ENCODE measurements around the gene PTGDR2.

The PTGDR2 gene

DNA sequence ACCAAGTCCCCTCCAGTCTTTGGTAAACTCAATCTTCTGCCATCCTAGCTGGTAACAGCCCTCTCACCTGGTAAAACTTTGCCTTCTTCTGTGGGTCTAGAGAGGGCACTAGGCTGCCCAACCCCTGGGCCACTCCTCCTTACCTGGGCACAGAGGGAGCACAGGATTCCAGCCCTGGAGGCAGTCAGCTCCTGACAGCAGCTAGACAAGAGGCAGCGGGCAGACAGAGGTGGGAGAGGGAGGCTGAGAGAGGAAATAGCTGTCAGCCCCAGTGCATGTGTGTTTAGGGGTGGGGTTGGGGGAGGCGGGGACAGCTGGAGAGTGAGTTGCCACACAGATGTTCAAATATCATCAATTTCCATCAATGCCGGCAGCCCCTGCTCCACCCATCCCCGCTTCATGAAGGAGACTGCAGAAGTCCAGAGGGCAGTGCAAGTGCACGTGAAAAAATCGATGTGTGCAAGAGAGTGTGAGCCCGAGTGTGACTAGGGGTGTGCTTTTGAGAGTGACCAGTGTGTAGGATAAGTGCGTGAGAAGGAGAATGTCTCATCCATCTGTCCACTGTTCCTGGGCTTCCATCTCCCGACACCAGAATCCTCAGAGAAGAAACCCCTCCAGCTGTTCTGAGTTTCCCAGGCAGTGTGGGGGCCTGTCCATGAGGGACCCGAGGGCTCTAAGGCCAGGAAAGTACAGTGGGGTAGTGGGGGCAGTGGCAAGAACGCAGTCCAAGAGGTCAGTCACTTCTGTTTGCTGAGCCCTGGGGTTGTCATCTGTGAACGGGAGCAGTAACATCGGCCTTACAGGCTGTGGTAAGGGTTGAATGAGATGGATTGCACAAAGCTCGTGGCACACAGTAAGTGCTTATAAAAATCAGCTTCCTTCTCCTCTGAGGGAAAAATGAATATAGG, at the start of gene PTGDR2:
TSS of gene PTGDR2 (minus strand) at position 225 of the 908 bp plus-strand sequence. CDS start 2,228 bp downstream, outside the sequence.
- DNase-seq: no peak

DNA sequence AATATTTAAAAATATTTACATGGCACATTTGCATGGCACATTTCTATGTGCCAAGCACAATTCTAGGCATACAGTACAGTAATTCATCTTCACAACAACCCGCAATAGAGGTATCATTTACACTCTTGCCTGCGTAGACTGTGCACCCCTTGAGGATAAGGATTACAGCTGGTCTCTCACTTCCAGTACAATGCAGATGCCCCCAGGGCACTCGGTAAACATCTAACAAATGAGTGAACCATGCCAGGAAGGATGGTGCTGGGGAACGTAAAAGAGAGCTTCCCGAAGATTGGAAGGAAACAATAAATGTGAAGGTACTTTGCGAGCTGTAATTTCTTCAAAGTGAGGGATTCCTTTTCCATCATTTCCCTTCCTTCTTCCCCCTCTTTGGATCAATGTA, 49.3 kb upstream of the PTGDR2 start:
- DNase-seq: no peak

DNA sequence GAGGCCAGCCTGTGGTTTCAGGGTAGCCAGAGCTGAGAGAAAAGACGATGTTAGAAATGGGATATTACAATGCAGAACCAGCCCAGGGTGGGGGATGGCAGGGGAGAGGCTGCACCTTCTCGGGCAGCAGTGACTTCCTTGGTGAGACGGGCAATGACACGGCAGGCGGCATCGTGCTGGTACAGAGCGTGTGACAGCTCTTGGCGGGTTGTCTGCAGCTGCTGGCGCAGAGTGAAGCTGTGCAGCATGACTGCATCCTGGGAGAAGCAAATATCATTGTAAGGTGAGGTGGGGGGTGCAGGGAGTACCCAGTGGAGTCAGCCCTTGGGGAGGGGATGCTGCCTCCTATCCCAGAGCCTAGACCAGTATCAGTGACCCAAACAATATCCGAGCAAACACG, 46.9 kb upstream of the PTGDR2 start:
- no peak for DNase-seq

DNA sequence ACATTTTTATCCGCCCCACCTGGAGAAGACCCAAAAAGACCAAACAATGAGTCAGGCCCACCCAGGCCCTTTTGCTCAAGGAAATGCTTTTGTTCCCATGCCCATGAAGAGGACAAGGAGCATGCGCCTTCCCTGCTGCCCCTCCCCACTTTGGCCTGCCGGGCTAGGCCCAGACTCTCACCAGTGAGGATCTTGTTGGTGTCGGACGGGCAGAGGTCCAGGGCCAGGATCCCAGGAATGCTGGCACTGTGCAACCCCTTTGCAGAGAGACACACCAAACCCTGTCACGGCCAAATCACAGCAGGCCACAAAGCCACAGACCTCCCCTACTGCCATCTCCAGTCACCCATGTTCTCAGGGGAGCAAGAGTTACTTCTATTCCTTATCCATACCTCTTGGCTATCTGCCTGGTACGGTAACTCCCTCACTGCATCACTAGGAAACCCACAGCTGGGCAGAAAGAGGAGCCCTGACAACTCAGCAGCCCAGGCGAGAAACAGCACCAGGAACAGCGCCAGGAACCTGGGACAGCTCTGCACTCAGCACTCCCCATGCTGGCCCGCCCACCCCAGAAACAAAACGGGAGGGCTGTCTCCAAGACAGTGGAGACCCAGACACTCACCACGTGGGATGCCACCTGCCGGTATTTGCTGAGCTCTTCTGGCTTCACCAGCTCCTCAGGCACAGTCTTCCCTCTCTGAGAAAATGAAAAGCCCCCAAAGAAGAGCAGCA, 45.1 kb upstream of the PTGDR2 start:
- DNase-seq: no peak

DNA sequence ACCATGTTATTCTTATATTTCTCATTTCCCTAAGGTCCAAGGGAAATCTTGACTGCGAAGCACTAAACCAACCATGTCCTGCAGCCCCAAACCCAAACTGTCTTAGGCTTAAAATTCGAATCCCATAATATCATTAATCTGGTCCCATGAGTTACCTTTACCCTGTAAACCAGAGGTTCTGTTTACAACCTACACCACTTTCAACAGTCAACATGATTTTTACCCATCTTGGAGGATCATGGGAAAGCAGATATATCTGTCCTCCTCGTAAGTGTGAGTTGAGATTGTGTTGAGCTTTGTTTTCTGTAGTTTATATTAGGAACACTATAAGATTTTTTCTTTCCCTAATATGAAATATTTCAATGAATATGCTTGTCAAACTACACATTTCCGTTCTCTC, 44.2 kb upstream of the PTGDR2 start:
- DNase-seq: no peak

DNA sequence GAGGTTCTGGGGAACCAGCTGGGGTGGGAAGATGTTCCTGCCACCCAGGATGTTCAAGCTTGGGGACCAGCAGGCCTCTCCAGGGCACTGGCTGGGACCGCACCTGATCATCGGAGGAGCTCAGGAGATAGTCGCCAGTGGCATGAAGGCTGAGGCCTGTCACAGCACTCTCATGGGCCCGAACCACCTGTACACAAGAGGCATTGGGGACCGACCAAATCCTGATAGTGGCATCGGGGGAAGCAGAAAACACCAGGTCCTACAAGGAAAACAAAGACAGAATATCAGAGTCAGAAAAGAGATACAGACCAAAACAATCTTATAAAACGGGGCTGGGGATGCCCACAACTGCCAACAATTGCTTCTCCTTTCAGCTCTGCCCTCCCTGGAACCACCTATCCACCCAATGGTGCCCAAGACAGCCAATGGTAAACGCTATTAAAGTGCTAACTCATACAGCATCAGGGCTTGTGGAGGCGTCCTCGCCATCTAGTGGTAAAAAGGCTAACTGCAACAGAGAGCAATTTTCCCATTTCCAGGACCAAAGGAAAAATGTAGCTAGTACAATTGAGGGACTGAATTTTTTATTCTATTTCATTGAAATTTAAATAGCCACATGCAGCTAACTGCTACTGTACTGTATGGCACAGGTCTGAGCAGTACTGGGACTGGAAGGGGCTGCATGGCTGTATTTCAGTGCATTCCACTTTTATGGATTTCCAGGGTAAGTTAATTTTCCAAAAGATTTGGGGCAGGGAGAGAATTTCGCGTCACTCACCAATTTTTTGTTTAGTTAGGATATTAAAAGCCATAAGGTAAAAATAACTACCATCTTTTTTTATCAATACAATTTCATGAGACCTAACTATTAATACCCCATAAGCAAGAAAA, 43.5 kb upstream of the PTGDR2 start:
- no peak for DNase-seq

DNA sequence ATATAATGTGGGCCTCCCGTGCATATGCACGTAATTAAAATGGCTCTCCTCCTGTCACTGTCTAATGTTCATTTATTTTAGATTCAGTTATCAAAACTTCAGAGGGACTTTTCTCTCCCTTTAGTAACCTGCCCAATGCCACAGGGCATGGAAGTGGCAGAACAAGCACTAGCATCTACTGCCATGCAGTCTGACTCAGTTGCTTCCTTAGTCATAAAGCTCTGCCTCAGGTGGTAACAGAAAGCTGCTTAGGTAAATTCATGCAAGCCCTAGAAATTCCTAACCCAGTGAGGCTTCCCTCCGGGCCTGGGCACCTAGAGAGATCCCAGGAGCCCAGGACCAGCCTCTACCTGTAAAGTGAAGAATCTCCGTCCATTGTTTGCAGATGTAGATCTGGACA, 41.7 kb upstream of the PTGDR2 start:
- no peak for DNase-seq

DNA sequence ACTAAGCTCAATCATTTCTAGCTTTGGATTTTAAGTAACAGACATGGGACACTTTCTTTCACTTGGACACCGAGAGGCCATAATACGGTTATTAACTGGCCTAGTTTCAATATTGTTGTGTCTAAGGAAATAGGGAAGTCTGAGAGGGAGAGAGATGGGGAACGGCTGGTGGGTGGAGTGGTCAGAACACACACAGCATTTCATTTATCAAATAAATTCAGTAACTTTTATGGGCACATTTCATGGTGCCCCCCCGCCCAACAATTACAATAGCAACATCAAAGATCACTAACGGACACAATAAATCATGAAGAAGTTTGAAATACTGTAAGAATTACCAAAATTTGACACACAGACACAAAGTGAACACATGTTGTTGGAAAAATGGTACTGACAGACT, 39.9 kb upstream of the PTGDR2 start:
- no peak for DNase-seq

DNA sequence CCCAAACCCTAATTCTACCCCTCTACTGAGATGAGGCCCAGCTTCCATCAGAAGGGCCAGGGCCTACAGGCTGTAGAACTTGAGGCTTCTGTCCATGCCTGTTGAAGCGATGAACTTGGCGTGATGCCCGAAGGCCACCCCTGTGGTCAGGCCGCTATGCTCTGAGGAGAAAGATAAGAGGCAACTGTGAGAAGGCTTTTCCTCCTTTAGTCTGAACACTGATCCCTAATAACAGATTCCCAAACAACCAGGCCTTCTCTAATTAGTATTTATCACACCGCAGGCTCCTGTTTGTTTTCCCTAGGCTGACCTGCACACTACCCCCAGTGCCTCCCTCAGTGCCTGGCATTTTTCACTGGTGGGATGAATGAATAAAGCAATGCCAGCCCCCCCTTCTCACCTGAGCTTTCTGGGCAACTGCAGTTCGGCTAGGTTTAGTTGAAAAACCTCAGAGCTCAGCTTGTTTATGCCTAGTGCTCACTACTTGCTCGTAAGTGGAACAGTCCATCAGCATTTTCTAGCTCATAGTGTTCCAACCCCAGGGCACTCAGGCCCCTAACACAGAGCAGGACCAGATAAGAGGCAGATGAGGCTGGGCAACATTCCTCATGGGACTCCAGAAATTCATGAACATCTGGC, 35.5 kb upstream of the PTGDR2 start:
- DNase-seq: no peak

DNA sequence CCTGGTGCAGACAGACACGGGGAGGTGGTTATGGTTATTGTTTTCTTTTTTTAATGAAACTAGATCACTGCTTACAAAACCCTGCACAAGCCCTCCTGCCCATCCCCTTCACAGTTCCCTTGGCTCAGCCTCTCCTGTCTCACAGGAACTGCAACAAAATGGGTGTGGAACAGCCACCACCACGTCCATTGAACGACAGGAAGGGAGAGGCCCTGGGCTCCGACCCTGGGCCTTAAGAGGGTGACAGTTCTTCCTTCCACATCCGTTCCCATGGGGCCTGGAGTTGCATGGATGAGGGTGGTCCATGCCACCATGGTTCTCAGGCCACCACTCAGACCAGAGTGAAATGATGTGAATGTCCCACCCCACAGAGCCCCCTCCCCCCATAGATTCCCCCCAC, 34.9 kb upstream of the PTGDR2 start:
- DNase-seq: no peak

DNA sequence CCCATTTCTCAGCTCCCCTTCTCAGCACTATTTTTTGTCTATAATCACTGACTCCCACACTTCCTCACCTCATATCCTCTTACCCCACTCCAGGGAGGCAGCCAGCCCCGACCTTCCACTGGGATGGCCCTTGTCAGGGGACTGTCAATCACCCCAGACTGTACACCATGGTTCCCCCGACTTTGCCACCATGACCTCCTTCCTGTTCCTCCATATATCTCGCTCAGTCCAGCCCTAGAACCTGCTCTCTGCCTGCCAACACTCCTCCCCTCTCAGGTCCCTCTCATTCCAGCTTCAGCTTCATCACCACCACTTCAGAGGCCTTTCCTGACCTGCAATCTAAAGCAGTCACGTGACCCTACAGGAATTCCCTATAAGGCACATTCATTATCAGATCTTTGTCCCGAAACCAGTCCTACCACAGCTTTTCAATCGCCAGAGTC, 34.1 kb upstream of the PTGDR2 start:
- no peak for DNase-seq

DNA sequence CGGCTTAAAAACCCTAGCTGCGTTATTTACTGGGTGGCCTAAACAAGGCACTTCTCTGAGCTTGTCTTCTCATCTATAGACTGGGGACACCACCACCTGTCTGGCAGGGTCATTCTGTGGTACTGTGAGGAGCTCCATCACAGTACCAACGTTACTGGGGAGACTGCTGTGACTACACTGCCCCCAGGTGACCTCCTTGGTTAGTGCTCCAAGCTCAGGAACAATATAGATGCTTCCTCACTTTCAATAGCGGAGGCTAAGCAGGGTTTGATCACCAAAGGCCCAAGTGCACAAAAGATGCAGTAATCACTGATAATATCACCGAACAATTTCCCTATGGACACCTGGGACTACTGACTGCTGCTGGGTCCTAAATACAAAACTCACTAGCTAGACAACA, 31.8 kb upstream of the PTGDR2 start:
- DNase-seq: no peak

DNA sequence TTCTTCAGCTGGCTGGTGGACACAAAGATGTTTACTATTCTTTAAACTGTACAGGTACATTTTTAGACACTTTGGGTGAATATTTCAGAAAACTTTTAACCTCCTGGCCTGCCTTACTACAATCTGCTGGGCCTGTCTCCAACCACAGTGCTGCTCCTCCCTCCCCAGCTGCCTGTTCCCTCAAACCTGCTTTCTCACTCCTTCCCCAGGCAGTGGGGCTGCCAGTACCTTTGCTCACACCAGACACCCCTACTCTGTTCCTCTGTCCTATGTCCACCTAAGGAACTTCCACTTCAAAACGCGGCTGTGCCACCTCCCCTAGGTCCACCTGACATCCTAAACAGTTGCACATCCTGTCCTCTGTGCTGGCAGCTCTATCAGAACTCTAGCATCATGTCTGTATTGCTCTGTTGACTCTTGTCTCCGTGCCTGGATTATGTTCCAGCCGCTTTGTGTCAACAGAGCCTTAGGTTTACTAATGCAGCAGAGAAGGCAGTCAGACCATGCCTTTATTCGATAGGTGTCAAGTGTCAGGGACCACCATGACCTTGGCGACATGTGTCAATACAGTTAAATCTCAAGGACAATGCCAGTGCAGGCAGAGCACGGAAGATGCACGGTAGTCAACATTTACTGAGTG, 25.0 kb upstream of the PTGDR2 start:
- no peak for DNase-seq

DNA sequence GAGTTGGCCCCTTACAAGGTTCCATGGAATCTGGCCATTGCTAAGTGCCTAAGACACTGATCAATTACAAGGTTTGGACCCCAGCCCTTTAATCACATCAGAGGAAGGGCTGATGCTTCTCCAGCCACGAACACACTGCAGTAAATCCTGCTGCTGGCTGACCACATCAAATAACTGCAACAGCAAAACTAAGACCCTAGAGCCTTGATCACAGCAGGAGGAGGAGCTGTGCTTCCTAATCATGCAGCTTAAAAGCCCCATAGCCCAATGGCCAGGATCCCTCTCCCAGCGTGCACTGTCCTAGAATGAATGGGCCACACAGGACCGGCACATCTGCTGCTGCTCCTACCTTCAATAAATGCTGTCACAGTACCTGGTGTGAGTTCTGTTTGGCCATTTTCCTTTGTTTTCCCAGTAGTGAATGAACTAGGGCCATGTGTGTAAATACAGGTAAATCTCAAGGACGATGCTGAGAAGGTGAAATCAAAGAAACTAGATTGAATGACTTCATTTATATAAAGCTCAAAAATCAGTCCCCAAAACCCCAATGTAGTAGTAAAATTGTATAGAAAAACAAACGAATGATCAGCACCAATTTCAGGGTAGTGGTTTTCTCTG, 24.3 kb upstream of the PTGDR2 start:
- DNase-seq: no peak

DNA sequence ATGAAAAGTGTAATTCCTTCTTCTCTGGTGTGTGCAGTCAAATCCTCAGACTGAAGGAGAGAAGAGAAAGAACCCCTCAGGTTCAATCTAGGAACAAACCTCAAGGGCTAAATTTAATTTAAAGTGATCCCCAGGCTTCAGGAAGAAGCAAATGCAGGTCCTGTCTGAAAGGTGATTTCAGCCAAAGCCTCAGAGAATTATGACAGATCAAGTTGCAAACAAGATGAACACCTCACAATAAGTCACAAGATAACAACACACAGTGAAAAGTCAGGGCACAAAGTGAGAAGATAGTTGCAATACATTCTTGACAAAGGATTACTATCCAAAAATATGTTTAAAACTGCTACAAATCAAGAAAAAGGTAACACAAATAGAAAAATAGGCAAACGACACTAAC, 23.4 kb upstream of the PTGDR2 start:
- no peak for DNase-seq

DNA sequence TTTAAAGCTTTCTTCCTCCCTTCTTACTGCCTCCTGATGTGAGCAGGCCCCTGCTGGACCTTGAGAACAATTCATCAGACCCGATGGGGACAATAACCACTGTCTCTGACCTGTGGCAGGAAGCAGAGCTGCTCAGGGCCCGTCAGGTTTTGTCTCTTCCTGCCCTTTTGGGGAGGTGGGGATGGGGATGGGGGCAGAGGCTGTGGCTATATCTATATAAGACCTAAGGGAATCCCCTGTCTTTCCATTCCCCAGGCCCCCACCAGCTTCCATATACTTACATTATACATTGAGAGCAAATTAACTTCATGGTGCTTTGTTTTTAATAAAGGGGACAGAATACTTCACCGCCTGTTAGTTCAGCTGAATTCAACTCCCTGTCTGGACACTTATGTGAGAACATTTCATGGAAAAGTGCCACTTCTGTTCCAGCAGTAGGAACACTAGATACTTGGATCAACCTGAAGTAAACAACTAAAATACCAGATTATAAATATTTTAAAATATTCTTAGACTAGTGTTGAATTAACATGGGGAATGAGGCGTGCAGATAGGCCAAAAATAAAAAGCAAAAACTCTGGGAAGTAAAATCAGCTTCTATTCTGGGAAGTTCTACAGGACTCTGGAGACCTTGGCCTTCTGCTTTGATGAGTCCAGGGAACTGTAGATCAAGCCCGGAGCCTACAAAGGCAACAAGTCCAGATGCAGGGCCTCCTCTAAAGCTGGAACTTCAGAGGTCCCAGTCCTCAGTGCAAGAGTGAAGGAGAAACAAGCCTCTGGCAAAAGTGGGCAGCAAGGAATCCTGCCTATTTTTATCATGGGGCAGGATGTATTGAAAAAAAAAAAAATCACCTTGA, 22.7 kb upstream of the PTGDR2 start:
- DNase-seq: no peak

DNA sequence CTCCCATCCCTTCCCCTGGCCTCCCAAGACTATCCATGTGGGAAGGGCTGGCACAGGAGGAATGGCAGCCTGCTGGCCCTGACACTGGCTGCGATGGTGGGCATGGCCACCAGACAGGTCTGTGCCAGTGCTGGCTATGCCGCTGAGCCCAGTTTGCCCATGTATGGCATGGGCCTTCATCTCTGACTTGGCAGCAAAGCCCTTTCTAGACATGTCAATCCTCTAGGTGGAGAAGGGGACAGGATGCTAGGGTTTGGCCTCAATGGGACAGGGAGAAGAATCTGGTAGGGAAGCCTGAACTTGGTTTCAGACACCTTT, 20.4 kb upstream of the PTGDR2 start:
- DNase-seq: no peak

DNA sequence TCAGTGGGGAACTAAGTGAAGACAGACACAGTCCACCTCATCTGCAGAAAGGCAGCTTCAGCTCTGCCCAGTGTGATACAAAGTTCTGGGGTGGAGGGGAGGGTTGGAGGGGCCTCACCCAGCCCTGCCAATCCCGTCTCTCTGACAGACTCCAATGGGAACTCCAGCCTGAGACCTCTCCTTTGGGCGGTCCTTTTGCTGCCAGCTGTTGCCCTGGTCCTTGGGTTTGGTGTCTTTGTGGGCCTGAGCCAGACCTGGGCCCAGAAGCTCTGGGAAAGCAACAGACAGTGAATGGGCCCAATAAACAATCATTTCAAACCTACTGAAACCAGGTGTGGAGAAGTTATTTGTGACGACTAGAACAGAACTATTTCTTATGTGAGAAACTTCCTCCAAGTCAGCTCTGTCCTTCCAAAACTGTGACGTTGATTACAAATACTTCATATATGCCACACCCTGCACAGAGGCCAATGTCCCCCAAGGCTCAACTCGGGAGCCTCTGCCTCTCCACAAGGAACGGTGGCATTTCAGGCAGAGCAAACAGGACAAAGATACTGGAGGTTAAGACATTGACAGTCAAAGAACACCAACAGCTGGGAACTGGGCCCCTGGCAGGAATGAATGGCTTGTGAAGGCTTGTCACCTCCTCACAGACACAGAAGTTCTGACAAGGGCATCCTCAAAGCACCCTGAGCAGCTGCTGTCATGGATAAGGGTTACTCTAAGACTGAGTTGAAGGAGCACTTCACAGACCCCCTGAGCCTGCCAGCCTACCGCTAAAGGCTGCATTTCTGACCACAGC, 19.8 kb upstream of the PTGDR2 start:
- no peak for DNase-seq

DNA sequence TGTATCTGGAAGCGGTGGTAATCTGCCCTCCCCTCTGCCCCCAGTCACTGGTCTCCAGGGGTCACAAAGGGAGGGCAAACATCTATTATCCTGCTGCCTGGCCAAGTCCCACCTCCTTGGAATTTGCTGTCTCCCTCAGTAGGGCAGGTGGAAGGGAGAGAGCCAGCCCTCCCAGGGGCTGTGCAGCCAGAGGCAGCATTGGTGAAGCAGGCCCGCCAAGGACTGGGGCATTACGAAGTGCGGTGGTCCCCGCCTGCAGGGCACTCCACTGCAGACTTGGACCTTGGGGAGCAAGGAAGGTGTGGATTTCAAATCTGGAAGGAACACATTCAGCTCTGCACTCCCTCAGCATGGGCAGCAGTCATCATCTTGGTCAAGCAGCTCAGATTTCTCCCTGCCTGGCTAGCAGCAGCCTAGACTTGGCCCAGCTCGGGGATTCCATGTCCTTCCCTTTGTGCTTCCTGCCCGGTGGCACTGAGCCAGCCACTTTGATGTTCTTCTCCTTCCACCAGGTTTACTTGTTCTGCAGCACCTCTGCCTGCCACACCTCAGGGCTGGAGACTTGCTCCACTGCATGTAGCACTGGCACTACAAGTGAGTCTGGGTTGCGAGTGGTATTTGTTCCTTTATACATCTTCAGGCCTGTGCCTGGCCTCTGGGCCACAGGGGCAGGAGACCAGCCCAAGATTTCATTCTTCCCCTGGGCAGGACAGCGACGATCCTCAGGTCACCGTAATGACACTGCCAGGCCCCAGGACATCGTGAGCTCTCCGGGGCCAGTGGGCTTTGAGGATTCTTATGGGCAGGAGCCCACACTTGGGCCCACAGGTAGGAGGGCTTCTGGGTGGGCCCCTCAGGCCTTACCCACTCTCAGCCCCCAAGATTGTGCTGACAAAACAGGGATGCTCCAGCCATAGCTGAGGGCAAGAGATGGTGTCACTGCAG, 18.9 kb upstream of the PTGDR2 start:
- DNase-seq: no peak

All from activated CD4-positive, alpha-beta T cell treated with anti-CD3 and anti-CD28 coated beads for 1 hour (primary cell).